Adrenal gland (tissue), 12 donors: ENCODE data around the gene PITHD1. TPM values are rescaled to one million over a fixed set of nuclear protein-coding genes. Genes with fewer than 3 reads are reported as not detected.
A peak's percentile ranks its signal among the peaks of the same experiment; 100 is the strongest.

ENCODE experiments used
- DNase-seq, 7 donors: peaks; one replicate each; pipeline ENCODE4 v3.0.0-alpha.2; 2019 to 2020
- H3K27ac ChIP-seq, 5 donors: fragments of 200-600 bp; sonication (generic) in 4 of 5; 1 replicate in 3 of 5; 2 replicates in 2 of 5; pipeline versions ENCODE4 v1.5.1 to v1.8.0; 2016 to 2020; ENCODE audit warnings: mild to moderate bottlenecking in 1 of 5
- H3K27me3 ChIP-seq: fragments of 200-600 bp; 2 replicates; pipeline ENCODE4 v1.8.0; 2021
- H3K36me3 ChIP-seq, 2 donors: fragments of 200-600 bp; replicated peaks in 1 of 2; 1 replicate in 1 of 2; 2 replicates in 1 of 2; pipeline versions ENCODE4 v1.5.1 to v1.8.0; 2018 to 2022
- H3K4me1 ChIP-seq, 2 donors: fragments of 200-600 bp; replicated peaks in 1 of 2; 1 replicate in 1 of 2; 2 replicates in 1 of 2; pipeline versions ENCODE4 v1.5.1 to v1.8.0; 2018 to 2021
- H3K4me3 ChIP-seq, 4 donors: fragments of 200-600 bp; sonication (generic) in 3 of 4; one replicate each; pipeline ENCODE4 v1.5.1; 2016 to 2018
- H3K9me3 ChIP-seq, 3 donors: fragments of 200-600 bp; sonication (generic) in 1 of 3; replicated peaks in 1 of 3; 1 replicate in 2 of 3; 2 replicates in 1 of 3; pipeline versions ENCODE4 v1.5.1 to v1.8.0; 2016 to 2021
- CTCF ChIP-seq, 6 experiments: fragments of 450-650 bp in 4 of 6; fragments of 200-600 bp in 2 of 6; sonication (generic) in 1 of 6; IDR thresholded peaks; 1 replicate in 5 of 6; 2 replicates in 1 of 6; pipeline versions ENCODE4 v1.5.1 to v1.8.0; 2016 to 2021; ENCODE audit warnings: antibody characterized with exemption in 6 of 6, mild to moderate bottlenecking in 2 of 6, moderate library complexity in 1 of 6
- POLR2A ChIP-seq, 2 donors: fragments of 450-650 bp; IDR thresholded peaks; one replicate each; pipeline ENCODE4 v1.6.1; 2017; ENCODE audit warnings: antibody characterized with exemption in 2 of 2, mild to moderate bottlenecking in 2 of 2, moderate library complexity in 1 of 2
- WGBS, 4 donors: extraction: QIAGEN DNeasy Blood & Tissue Kit in 2 of 4; methylation state at CpG; one replicate each; pipeline versions ENCODE4 v1.1.5 to v1.1.7; 2013 to 2017; 5-methylcytosine and 5-hydroxymethylcytosine counted together
- intact Hi-C, 2 donors: fragments of 100-400 bp; cut with DNase I; formaldehyde crosslinking; loops; one replicate each; pipeline versions ENCODE4 v1.14.1 to v1.15.0; 2022 to 2023
- polyA plus RNA-seq, 3 donors: library from polyadenylated mRNA; stranded (reverse); fragments of 200-250 nt in 2 of 3; fragments of 350-450 nt in 1 of 3; fragmentation: Illumina TruSeq in 1 of 3; extraction: RNeasy Lipid Tissue Mini Kit (QIAGEN cat#74804) in 1 of 3; gene quantifications; one replicate each; pipeline ENCODE4 v1.2.3, GENCODE V29; 2013 to 2014
- total RNA-seq, 9 donors: library from RNA; depleted of rRNA in 4 of 9; stranded (reverse); fragments of >200 nt in 4 of 9; fragments of 120-200 nt in 1 of 9; fragmentation: NEBNext Ultra II Directional in 1 of 9; extraction: Animal tissue kit (Norgen Biotek cat#: 25700) in 1 of 9; gene quantifications; one replicate each; pipeline versions ENCODE4 v1.1.0 to v1.2.4, GENCODE V29; 2013 to 2023
- donor health status: healthy with polysubstance abuse.
- donor health status: Bipolar disorder and iron deficiency.
- donor health status: DM: yes; HTN: yes; CAD: no.
- donor health status: DM: no; HTN: no; CAD: no.
- donor health status: DM: no; HTN: no; CAD: no.
- donor health status: DM: yes; HTN: yes; CAD: no.

Gene PITHD1
- total and polyA plus RNA-seq, 12 donors, result 41.9 to 104 (median 63.0) TPM

GRCh38 chr1:23805025-23805424, 26.8 kb downstream of the PITHD1 start:
- peaks cover 4 to 12% of the 10 kb centered on the region in 2 donors for H3K4me1 ChIP-seq
- intact Hi-C loops, result loop anchor here in 1 of 2 donors (10.0 kb wide), 1 partner anchor 60 kb away; the partner anchor contains the start of gene FUCA1
- 95 to 100% (median 96%) methylated on average over 2 of the region's 2 CpGs for WGBS, 4 donors
- no peaks in the 10 kb centered on the region for H3K27me3 ChIP-seq
- H3K4me3 ChIP-seq, result no peak overlapping the region
- no peaks in the 10 kb centered on the region for H3K9me3 ChIP-seq
- no peak for DNase-seq
- H3K36me3 ChIP-seq, result peaks cover 0 to 19% of the 10 kb centered on the region in 2 donors
- H3K27ac ChIP-seq, result no peak overlapping the region
- TF ChIP-seq POLR2A (IDR thresholded peaks at IDR 0.05), result no peak
- TF ChIP-seq CTCF (IDR thresholded peaks at IDR 0.05), result no peak

GRCh38 chr1:23806280-23806679, 28.1 kb downstream of the PITHD1 start:
- no peak for TF ChIP-seq CTCF (IDR thresholded peaks at IDR 0.05)
- TF ChIP-seq POLR2A (IDR thresholded peaks at IDR 0.05), result no peak
- intact Hi-C loops, result loop anchor here in 1 of 2 donors (10.0 kb wide), 1 partner anchor 59 kb away; the partner anchor contains the start of gene FUCA1
- no peak overlapping the region for H3K4me3 ChIP-seq
- H3K36me3 ChIP-seq, result peaks cover 0 to 19% of the 10 kb centered on the region in 2 donors
- H3K4me1 ChIP-seq, result peaks cover 2 to 10% of the 10 kb centered on the region in 2 donors
- no peaks in the 10 kb centered on the region for H3K27me3 ChIP-seq
- 80 to 90% (median 88%) methylated on average over 6 of the region's 6 CpGs for WGBS, 4 donors
- no peaks in the 10 kb centered on the region for H3K9me3 ChIP-seq
- H3K27ac ChIP-seq, result no peak overlapping the region
- DNase-seq, result no peak

- intact Hi-C loops, result loop anchor here in 1 of 2 donors (10.0 kb wide), 1 partner anchor 57 kb away; the partner anchor contains the start of gene FUCA1
- H3K27me3 ChIP-seq, result no peaks in the 10 kb centered on the region
- no peak for DNase-seq
- no peak overlapping the region for H3K27ac ChIP-seq
- WGBS, 4 donors, result 62 to 90% (median 73%) methylated on average over 3 of the region's 3 CpGs
- TF ChIP-seq POLR2A (IDR thresholded peaks at IDR 0.05) (no peak), CTCF (IDR thresholded peaks at IDR 0.05) (no peak)
- H3K9me3 ChIP-seq, result no peaks in the 10 kb centered on the region
- H3K4me3 ChIP-seq, result no peak overlapping the region
- peaks cover 0 to 4% of the 10 kb centered on the region in 2 donors for H3K4me1 ChIP-seq
- H3K36me3 ChIP-seq, result peaks cover 0 to 29% of the 10 kb centered on the region in 2 donors
Measured at GRCh38 chr1:23807453-23807852, 29.2 kb downstream of the PITHD1 start.

GRCh38 chr1:23809751-23810171, 31.5 kb downstream of the PITHD1 start:
- no peaks in the 10 kb centered on the region for H3K9me3 ChIP-seq
- DNase-seq, result peak; percentile 68 to 83 (median 81)
- WGBS, 4 donors, result 26 to 36% (median 32%) methylated on average over 5 to 6 of the region's 6 CpGs
- peak overlapping the region in 1 of 5 donors; percentile 62 for H3K27ac ChIP-seq
- TF ChIP-seq CTCF (IDR thresholded peaks at IDR 0.05) (peak; percentile 53 to 77 (median 66)), POLR2A (IDR thresholded peaks at IDR 0.05) (no peak)
- peaks cover 0 to 4% of the 10 kb centered on the region in 2 donors for H3K4me1 ChIP-seq
- intact Hi-C loops, result loop anchor here in 1 of 2 donors (10.0 kb wide), 2 partner anchors 55 to 105 kb away; partner anchors contain the start of genes CNR2 and FUCA1
- H3K27me3 ChIP-seq, result no peaks in the 10 kb centered on the region
- H3K4me3 ChIP-seq, result no peak overlapping the region
- H3K36me3 ChIP-seq, result peaks cover 0 to 41% of the 10 kb centered on the region in 2 donors
